ENCODE data around the gene RPE.

DNA sequence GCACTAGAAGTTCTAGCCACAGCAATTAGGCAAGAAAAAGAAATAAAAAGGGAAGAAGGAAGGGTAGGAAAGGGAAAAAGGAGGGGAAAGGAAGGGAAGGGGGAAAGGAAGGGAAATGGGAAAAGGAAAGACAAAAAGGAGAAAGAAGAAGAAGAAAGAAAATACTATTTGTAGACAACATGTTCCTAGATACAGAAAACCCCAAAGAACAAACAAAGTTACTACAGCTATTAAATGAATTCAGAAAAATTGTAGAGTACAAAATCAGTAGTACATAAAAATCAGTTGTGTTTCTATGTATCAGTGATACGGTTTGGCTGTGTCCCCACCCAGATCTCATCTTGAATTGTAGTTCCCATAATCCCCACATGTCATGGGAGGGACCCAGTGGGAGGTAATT lies 52.3 kb downstream of the RPE start:
- TF ChIP-seq, protein P1, sequence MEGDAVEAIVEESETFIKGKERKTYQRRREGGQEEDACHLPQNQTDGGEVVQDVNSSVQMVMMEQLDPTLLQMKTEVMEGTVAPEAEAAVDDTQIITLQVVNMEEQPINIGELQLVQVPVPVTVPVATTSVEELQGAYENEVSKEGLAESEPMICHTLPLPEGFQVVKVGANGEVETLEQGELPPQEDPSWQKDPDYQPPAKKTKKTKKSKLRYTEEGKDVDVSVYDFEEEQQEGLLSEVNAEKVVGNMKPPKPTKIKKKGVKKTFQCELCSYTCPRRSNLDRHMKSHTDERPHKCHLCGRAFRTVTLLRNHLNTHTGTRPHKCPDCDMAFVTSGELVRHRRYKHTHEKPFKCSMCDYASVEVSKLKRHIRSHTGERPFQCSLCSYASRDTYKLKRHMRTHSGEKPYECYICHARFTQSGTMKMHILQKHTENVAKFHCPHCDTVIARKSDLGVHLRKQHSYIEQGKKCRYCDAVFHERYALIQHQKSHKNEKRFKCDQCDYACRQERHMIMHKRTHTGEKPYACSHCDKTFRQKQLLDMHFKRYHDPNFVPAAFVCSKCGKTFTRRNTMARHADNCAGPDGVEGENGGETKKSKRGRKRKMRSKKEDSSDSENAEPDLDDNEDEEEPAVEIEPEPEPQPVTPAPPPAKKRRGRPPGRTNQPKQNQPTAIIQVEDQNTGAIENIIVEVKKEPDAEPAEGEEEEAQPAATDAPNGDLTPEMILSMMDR (tag by site-specific recombination; IDR thresholded peaks at IDR 0.05), result no peak
- TF ChIP-seq ZBTB8A (tag by site-specific recombination; IDR thresholded peaks at IDR 0.05) (no peak), ZNF335 (tag by site-specific recombination; conservative IDR thresholded peaks at IDR 0.05) (no peak), ZBTB48 (tag by site-specific recombination; IDR thresholded peaks at IDR 0.05) (no peak), ZNF768 (tag by site-specific recombination; IDR thresholded peaks at IDR 0.05) (no peak), KLF16 (tag by site-specific recombination; IDR thresholded peaks at IDR 0.05) (no peak), ZNF311 (tag by site-specific recombination; IDR thresholded peaks at IDR 0.05; ENCODE audit: borderline replicate concordance) (no peak), ZNF561 (tag by site-specific recombination; IDR thresholded peaks at IDR 0.05; ENCODE audit: borderline replicate concordance) (no peak), ZNF274 (IDR thresholded peaks at IDR 0.05; ENCODE audit: low read length) (no peak), ZNF274 (tag by site-specific recombination; IDR thresholded peaks at IDR 0.05; ENCODE audit: borderline replicate concordance) (no peak), TCF7L2 (IDR thresholded peaks at IDR 0.05; ENCODE audit: borderline replicate concordance, low read depth, low read length) (no peak), WT1 (tag by site-specific recombination; IDR thresholded peaks at IDR 0.05) (no peak), BCL11A (tag by site-specific recombination; IDR thresholded peaks at IDR 0.05; ENCODE audit: low read depth) (no peak), ZNF777 (tag by site-specific recombination; IDR thresholded peaks at IDR 0.05; ENCODE audit: borderline replicate concordance) (no peak)
- TF ChIP-seq, protein P2, sequence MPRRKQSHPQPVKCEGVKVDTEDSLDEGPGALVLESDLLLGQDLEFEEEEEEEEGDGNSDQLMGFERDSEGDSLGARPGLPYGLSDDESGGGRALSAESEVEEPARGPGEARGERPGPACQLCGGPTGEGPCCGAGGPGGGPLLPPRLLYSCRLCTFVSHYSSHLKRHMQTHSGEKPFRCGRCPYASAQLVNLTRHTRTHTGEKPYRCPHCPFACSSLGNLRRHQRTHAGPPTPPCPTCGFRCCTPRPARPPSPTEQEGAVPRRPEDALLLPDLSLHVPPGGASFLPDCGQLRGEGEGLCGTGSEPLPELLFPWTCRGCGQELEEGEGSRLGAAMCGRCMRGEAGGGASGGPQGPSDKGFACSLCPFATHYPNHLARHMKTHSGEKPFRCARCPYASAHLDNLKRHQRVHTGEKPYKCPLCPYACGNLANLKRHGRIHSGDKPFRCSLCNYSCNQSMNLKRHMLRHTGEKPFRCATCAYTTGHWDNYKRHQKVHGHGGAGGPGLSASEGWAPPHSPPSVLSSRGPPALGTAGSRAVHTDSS (tag by site-specific recombination; IDR thresholded peaks at IDR 0.05), result no peak
